ENCODE data around the gene ENTHD1. TPM values are rescaled to one million over a fixed set of nuclear protein-coding genes. Genes with fewer than 3 reads are reported as not detected.

Gene ENTHD1
- total and polyA plus RNA-seq, 2 of the 8 experiments (the other 6 are each of a cell fraction or from before 2014, with no cell fraction given): not detected

DNA sequence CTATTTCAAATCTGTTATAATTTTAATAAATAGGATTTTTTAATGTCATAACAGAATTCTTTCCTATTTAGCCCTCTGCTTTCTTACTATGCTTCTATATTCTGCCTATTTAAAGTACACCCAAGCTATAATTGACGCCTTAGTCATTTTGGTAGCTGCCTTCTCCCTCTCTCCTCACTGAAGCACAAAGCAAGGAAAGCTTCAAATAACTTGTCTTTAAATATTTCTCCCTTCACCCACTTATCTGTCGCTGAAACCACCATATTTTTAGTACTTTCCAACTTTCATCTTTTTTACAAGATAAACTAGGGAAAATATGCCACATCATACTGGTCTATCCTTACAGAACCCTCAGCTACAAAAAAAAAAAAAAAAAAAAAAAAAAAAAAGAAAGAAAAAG lies 127.9 kb downstream of the ENTHD1 start (continued):
- TF ChIP-seq, protein P1, sequence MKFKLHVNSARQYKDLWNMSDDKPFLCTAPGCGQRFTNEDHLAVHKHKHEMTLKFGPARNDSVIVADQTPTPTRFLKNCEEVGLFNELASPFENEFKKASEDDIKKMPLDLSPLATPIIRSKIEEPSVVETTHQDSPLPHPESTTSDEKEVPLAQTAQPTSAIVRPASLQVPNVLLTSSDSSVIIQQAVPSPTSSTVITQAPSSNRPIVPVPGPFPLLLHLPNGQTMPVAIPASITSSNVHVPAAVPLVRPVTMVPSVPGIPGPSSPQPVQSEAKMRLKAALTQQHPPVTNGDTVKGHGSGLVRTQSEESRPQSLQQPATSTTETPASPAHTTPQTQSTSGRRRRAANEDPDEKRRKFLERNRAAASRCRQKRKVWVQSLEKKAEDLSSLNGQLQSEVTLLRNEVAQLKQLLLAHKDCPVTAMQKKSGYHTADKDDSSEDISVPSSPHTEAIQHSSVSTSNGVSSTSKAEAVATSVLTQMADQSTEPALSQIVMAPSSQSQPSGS (IDR thresholded peaks at IDR 0.05; ENCODE audit: low read length): no peak
- TF ChIP-seq EZH2 (IDR thresholded peaks at IDR 0.05; ENCODE audit: low read depth, low read length, severe bottlenecking) (no peak), NANOG (IDR thresholded peaks at IDR 0.05; ENCODE audit: insufficient read depth, low read depth, low read length, poor library complexity, severe bottlenecking) (no peak), CEBPB (IDR thresholded peaks at IDR 0.05; ENCODE audit: low read depth, low read length) (no peak), SIN3A (conservative IDR thresholded peaks at IDR 0.05 in 1 of 2, IDR thresholded peaks at IDR 0.05 in 1 of 2; ENCODE audit: low read depth in 1 of 2, low read length in 2 of 2) (no peak)

Measured in H1 (cell line).